ENCODE results near the gene ACTR2. TPM values are rescaled to one million over a fixed set of nuclear protein-coding genes. Genes with fewer than 3 reads are reported as not detected.
A peak's percentile ranks its signal among the peaks of the same experiment; 100 is the strongest.

Gene ACTR2
- total and polyA plus RNA-seq, 2 of the 13 experiments (the other 11 are each of a cell fraction or from before 2014, with no cell fraction given): 51.2 to 100 TPM

GRCh38 chr2:65309699-65310098 is 82.1 kb downstream of the ACTR2 start (continued):
- TF ChIP-seq ZFP91 (CRISPR knock-in tag; IDR thresholded peaks at IDR 0.05; ENCODE audit: borderline replicate concordance) (0 out of 2 replicates have a peak, but pooled peaks have one; percentile 26), ZNF33A (CRISPR knock-in tag; IDR thresholded peaks at IDR 0.05; ENCODE audit: borderline replicate concordance) (no peak), KDM5B (CRISPR knock-in tag; IDR thresholded peaks at IDR 0.05; ENCODE audit: borderline replicate concordance) (peak; percentile 38; the same call in 1 of the 2 replicates), ZXDC (CRISPR knock-in tag; IDR thresholded peaks at IDR 0.05) (no peak), RFX5 (IDR thresholded peaks at IDR 0.05; ENCODE audit: low read depth, low read length) (no peak), PRDM15 (CRISPR knock-in tag; IDR thresholded peaks at IDR 0.05) (peak; percentile 88), ZNF234 (CRISPR knock-in tag; conservative IDR thresholded peaks at IDR 0.05) (no peak), ZNF331 (CRISPR knock-in tag; IDR thresholded peaks at IDR 0.05) (no peak), ZNF550 (CRISPR knock-in tag; IDR thresholded peaks at IDR 0.05; ENCODE audit: borderline replicate concordance) (no peak), CTCF (CRISPR knock-in tag; IDR thresholded peaks at IDR 0.05) (peak; percentile 44), POLR2A (IDR thresholded peaks at IDR 0.05; ENCODE audit: insufficient read depth in 1 of 2, low read depth in 2 of 2, low read length in 2 of 2) (peak in 1 of 2 experiments; percentile 42; a peak in 1 of 4 replicates), ZNF598 (CRISPR knock-in tag; IDR thresholded peaks at IDR 0.05; ENCODE audit: borderline replicate concordance) (no peak), KAT8 (CRISPR knock-in tag; IDR thresholded peaks at IDR 0.05) (no peak), ZFP1 (CRISPR knock-in tag; IDR thresholded peaks at IDR 0.05) (no peak), ZNF704 (CRISPR knock-in tag; IDR thresholded peaks at IDR 0.05; ENCODE audit: borderline replicate concordance) (no peak), POGZ (CRISPR knock-in tag; IDR thresholded peaks at IDR 0.05) (no peak), ZNF274 (CRISPR knock-in tag; IDR thresholded peaks at IDR 0.05) (no peak), FLYWCH1 (CRISPR knock-in tag; IDR thresholded peaks at IDR 0.05) (no peak)
- TF ChIP-seq, protein P1, sequence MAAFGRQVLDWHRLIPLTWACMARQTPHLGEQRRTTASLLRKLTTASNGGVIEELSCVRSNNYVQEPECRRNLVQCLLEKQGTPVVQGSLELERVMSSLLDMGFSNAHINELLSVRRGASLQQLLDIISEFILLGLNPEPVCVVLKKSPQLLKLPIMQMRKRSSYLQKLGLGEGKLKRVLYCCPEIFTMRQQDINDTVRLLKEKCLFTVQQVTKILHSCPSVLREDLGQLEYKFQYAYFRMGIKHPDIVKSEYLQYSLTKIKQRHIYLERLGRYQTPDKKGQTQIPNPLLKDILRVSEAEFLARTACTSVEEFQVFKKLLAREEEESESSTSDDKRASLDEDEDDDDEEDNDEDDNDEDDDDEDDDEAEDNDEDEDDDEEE (CRISPR knock-in tag; IDR thresholded peaks at IDR 0.05): no peak

Measured in HepG2 (cell line).